Suprapubic skin (tissue), 4 donors: ENCODE results near the gene RPE.

Source experiments
- CTCF ChIP-seq, 2 donors: fragments of 200-600 bp in 1 of 2; fragments of 450-650 bp in 1 of 2; sonication (generic) in 1 of 2; IDR thresholded peaks; one replicate each; pipeline ENCODE4 v1.5.1; 2016 to 2019; ENCODE audit warnings: antibody characterized with exemption in 2 of 2, mild to moderate bottlenecking in 1 of 2, moderate library complexity in 1 of 2
- EP300 ChIP-seq: sonication (generic); formaldehyde crosslinking; IDR thresholded peaks from one replicate; pipeline ENCODE4 v1.6.1; 2017; ENCODE audit warnings: antibody characterized with exemption
- POLR2AphosphoS5 ChIP-seq, 3 donors: sonication (generic); formaldehyde crosslinking; IDR thresholded peaks; one replicate each; pipeline ENCODE4 v1.6.1; 2017; ENCODE audit warnings: antibody characterized with exemption in 3 of 3

GRCh38 chr2:210000464-210001324 lies 1.7 kb upstream of the RPE start:
- no peak for TF ChIP-seq POLR2AphosphoS5 (IDR thresholded peaks at IDR 0.05)
- no peak for TF ChIP-seq CTCF (IDR thresholded peaks at IDR 0.05)
- no peak for TF ChIP-seq EP300
